ENCODE results near the gene PEX1.

The PEX1 gene

GRCh38 chr7:92466682-92467081, 61.6 kb downstream of the PEX1 start:
- DNase-seq (ENCODE audit: low read depth) = no peak
- TF ChIP-seq, protein P1, sequence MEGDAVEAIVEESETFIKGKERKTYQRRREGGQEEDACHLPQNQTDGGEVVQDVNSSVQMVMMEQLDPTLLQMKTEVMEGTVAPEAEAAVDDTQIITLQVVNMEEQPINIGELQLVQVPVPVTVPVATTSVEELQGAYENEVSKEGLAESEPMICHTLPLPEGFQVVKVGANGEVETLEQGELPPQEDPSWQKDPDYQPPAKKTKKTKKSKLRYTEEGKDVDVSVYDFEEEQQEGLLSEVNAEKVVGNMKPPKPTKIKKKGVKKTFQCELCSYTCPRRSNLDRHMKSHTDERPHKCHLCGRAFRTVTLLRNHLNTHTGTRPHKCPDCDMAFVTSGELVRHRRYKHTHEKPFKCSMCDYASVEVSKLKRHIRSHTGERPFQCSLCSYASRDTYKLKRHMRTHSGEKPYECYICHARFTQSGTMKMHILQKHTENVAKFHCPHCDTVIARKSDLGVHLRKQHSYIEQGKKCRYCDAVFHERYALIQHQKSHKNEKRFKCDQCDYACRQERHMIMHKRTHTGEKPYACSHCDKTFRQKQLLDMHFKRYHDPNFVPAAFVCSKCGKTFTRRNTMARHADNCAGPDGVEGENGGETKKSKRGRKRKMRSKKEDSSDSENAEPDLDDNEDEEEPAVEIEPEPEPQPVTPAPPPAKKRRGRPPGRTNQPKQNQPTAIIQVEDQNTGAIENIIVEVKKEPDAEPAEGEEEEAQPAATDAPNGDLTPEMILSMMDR (IDR thresholded peaks at IDR 0.05; ENCODE audit: control insufficient read depth, extremely low read depth, insufficient read depth) = no peak
- no peak overlapping the region for H3K4me3 ChIP-seq (ENCODE audit: low read depth, low read length)

GRCh38 chr7:92464515-92464914, 63.8 kb downstream of the PEX1 start:
- no peak overlapping the region for H3K4me3 ChIP-seq (ENCODE audit: low read depth, low read length)
- TF ChIP-seq, protein P1 (IDR thresholded peaks at IDR 0.05; ENCODE audit: control insufficient read depth, extremely low read depth, insufficient read depth) = no peak
- no peak for DNase-seq (ENCODE audit: low read depth)

DNA sequence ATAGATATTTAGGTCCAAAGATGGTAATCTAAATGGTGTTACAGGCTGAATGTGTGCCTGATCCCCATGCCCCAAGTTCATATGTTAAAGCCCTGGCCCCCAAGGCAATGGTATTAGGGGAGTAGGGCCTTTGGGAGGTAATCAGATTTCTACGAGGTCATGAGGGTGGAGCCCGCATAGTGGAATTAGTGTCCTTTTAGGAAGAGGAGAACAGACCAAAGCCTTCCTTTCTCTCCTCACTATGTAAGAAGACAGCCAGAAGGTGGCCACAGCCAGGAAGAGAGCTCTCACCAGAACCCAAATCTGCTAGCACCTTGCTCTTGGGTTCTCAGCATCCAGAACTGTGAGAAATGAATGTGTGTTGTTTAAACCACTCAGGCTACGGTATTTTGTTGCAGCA, 65.8 kb downstream of the PEX1 start:
- H3K4me3 ChIP-seq (ENCODE audit: low read depth, low read length) = no peak overlapping the region
- no peak for DNase-seq (ENCODE audit: low read depth)
- TF ChIP-seq, protein P1 (IDR thresholded peaks at IDR 0.05; ENCODE audit: control insufficient read depth, extremely low read depth, insufficient read depth) = no peak

DNA sequence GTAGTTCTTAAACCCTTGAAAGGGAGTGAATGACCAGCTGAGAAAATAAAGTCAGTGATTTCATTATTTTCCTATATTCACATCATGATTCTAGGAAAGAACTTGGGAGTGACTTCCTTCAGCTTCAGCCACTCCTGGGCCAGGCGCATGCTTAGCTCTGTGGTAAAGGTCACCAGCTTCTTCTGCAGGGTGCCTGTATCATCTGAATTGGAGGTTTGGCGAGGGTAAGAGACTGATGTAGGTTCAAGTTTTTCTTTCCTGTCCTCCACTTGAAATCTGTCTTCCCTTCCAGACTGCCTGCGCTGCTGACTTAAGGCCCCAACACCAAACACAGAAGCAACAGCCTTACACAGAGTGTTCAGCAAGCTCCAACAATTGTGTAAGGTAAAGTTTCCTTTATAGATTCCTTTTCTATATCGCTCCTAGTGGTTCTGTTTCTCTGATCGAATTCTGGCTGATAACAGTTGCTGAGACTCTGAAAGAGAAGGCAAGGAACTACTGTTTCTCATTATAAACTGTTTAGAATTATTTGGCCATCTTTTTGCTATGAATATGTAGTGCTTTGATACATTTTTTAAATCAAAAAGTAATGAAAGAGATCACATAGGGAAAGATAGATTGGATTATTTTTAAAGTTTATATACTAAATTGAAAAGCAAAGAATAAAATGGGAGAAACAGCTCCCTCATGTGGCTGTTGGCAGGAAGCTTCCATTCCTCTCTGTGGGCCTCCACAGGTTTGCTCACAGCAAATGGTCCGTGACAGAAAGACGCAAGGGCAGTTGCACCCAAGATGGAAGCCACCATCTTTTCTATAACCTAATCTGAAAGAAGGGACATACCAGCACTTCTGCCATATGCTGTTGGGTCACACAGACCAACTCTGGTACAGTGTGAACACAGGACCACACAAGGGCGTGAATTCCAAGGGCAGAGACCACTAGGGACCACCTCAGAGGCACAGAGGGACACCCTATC, 67.0 kb downstream of the PEX1 start:
- TF ChIP-seq, protein P1 (IDR thresholded peaks at IDR 0.05; ENCODE audit: control insufficient read depth, extremely low read depth, insufficient read depth) = peak; percentile 78
- no peak for DNase-seq (ENCODE audit: low read depth)
- no peak overlapping the region for H3K4me3 ChIP-seq (ENCODE audit: low read depth, low read length)

- H3K4me3 ChIP-seq (ENCODE audit: low read depth, low read length) = no peak overlapping the region
- TF ChIP-seq, protein P1 (IDR thresholded peaks at IDR 0.05; ENCODE audit: control insufficient read depth, extremely low read depth, insufficient read depth) = no peak
- no peak for DNase-seq (ENCODE audit: low read depth)
Observed at GRCh38 chr7:92460510-92460909, 67.8 kb downstream of the PEX1 start.

GRCh38 chr7:92460109-92460508, 68.2 kb downstream of the PEX1 start:
- H3K4me3 ChIP-seq (ENCODE audit: low read depth, low read length) = no peak overlapping the region
- TF ChIP-seq, protein P1 (IDR thresholded peaks at IDR 0.05; ENCODE audit: control insufficient read depth, extremely low read depth, insufficient read depth) = no peak
- peak; percentile 39 for DNase-seq (ENCODE audit: low read depth)

Data from LNCaP clone FGC (cell line).